ENCODE data around the gene XK. TPM values are rescaled to one million over a fixed set of nuclear protein-coding genes. Genes with fewer than 3 reads are reported as not detected.

XK gene
- total and polyA plus RNA-seq, 8 donors, result 1.1 to 47.7 (median 13.9) TPM

DNA sequence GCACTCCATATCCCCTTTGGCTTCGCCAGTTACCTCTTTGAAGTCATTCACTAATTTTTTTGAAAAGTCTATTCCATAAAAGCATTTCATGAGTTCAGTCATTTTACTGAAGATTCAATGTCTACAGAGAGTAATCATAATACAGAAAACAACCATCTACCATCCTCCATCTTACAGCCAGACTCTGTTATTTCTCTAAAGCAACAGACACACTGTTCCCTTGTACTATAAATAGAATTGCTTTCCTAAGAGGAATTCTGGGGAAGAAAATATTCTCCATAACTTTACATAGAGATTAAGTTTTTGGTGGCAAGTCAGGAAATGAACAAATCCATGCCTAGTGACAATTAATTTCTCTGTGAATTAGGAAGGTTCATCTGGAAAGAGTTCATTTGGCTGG is 37.0 kb downstream of the XK start:
- no peak overlapping the region for H3K4me3 ChIP-seq
- peaks cover 0 to 9% (median 0%) of the 10 kb centered on the region in 4 donors for H3K9me3 ChIP-seq
- no peak for DNase-seq
- no peaks in the 10 kb centered on the region for H3K36me3 ChIP-seq
- WGBS, 5 donors, result 58 to 92% (median 78%) methylated on average over 1 of the region's 1 CpG
- H3K4me1 ChIP-seq, result no peaks in the 10 kb centered on the region
- peak overlapping the region in 2 of 5 donors; percentile 2 to 63 for H3K27ac ChIP-seq
- intact Hi-C loops (cut with DNase I; ENCODE audit: low total_unique reads), result no loop called here
- no peak for TF ChIP-seq POLR2AphosphoS5 (IDR thresholded peaks at IDR 0.05)
- TF ChIP-seq POLR2A (IDR thresholded peaks at IDR 0.05), result no peak
- TF ChIP-seq CTCF (IDR thresholded peaks at IDR 0.05), result no peak
- no peak for TF ChIP-seq EP300 (IDR thresholded peaks at IDR 0.05)
- H3K27me3 ChIP-seq, result no peaks in the 10 kb centered on the region

GRCh38 chrX:37726346-37726745 is 40.8 kb downstream of the XK start:
- 71 to 93% (median 86%) methylated on average over 3 of the region's 3 CpGs for WGBS, 5 donors
- no peak for DNase-seq
- no peak overlapping the region for H3K4me3 ChIP-seq
- H3K9me3 ChIP-seq, result no peaks in the 10 kb centered on the region
- H3K36me3 ChIP-seq, result peaks cover 0 to 3% (median 0%) of the 10 kb centered on the region in 4 donors
- no peaks in the 10 kb centered on the region for H3K4me1 ChIP-seq
- H3K27ac ChIP-seq, result no peak overlapping the region
- no peak for TF ChIP-seq POLR2A (IDR thresholded peaks at IDR 0.05)
- H3K27me3 ChIP-seq, result no peaks in the 10 kb centered on the region
- intact Hi-C loops (cut with DNase I; ENCODE audit: low total_unique reads), result no loop called here

- intact Hi-C loops (cut with DNase I; ENCODE audit: low total_unique reads), result loop anchor here (10.0 kb wide), 2 partner anchors 79 to 159 kb away; no protein-coding TSS in a partner anchor
- H3K27ac ChIP-seq, result peak overlapping the region in 2 of 5 donors; percentile 23 to 51
- no peaks in the 10 kb centered on the region for H3K4me1 ChIP-seq
- TF ChIP-seq CTCF (IDR thresholded peaks at IDR 0.05), result peak in 5 of 7 experiments; percentile 66 to 81 (median 68)
- no peak for TF ChIP-seq EP300 (IDR thresholded peaks at IDR 0.05)
- peak; percentile 76 to 88 for DNase-seq
- peaks cover 0 to 9% (median 0%) of the 10 kb centered on the region in 3 donors for H3K27me3 ChIP-seq
- 7 to 24% (median 22%) methylated on average over 3 of the region's 3 CpGs for WGBS, 5 donors
- H3K36me3 ChIP-seq, result no peaks in the 10 kb centered on the region
- H3K9me3 ChIP-seq, result no peaks in the 10 kb centered on the region
- no peak overlapping the region for H3K4me3 ChIP-seq
Observed at GRCh38 chrX:37745354-37745753, 59.8 kb downstream of the XK start.

DNA sequence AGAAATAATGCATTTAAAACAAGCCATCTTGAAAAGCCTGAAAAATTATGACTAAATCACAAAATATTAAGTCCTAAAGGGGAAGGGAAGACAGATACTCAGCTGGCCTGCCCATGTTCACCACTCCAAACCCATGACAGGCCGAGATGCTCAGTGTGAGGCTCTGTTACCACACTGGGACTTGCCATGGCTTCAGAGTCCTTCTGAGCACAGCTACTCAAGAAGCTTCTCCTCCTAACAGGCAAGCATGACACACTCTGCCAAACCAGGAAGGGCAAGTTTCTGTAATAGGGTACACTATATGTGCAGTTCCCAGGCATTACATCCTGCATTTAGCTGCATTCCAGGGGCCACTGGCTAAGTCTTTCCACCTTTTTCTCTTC is 60.2 kb downstream of the XK start:
- Histone ChIP-seq H3K27me3 (peaks cover 0 to 9% (median 0%) of the 10 kb centered on the region in 3 donors), H3K9me3 (no peaks in the 10 kb centered on the region), H3K27ac (peak overlapping the region in 2 of 5 donors; percentile 23 to 51), H3K4me1 (no peaks in the 10 kb centered on the region), H3K4me3 (no peak overlapping the region), H3K36me3 (no peaks in the 10 kb centered on the region)
- DNase-seq, result no peak
- no peak for TF ChIP-seq EP300 (IDR thresholded peaks at IDR 0.05)
- 63 to 96% (median 81%) methylated on average over 1 of the region's 1 CpG for WGBS, 5 donors
- intact Hi-C loops (cut with DNase I; ENCODE audit: low total_unique reads), result loop anchor here (10.0 kb wide), 2 partner anchors 79 to 159 kb away; no protein-coding TSS in a partner anchor

GRCh38 chrX:37746218-37746941 is 60.8 kb downstream of the XK start:
- no peaks in the 10 kb centered on the region for H3K4me1 ChIP-seq
- H3K27ac ChIP-seq, result peak overlapping the region in 2 of 5 donors; percentile 23 to 51
- H3K4me3 ChIP-seq, result no peak overlapping the region
- 62 to 82% (median 78%) methylated on average over 5 to 7 of the region's 7 CpGs for WGBS, 5 donors
- H3K27me3 ChIP-seq, result peaks cover 0 to 9% (median 0%) of the 10 kb centered on the region in 3 donors
- intact Hi-C loops (cut with DNase I; ENCODE audit: low total_unique reads), result loop anchor here (10.0 kb wide), 2 partner anchors 78 to 158 kb away; no protein-coding TSS in a partner anchor
- no peaks in the 10 kb centered on the region for H3K9me3 ChIP-seq
- no peaks in the 10 kb centered on the region for H3K36me3 ChIP-seq
- TF ChIP-seq CTCF (IDR thresholded peaks at IDR 0.05), result no peak
- no peak for DNase-seq

Measured in stomach (tissue), 9 donors.